Measurements from ENCODE around the gene RNF25. TPM values are rescaled to one million over a fixed set of nuclear protein-coding genes. Genes with fewer than 3 reads are reported as not detected.
A peak's percentile ranks its signal among the peaks of the same experiment; 100 is the strongest.

RNF25 gene
- total and polyA plus RNA-seq, 2 of the 4 experiments (the other 2 are of a cell fraction) = 56.5 to 78.1 TPM

DNA sequence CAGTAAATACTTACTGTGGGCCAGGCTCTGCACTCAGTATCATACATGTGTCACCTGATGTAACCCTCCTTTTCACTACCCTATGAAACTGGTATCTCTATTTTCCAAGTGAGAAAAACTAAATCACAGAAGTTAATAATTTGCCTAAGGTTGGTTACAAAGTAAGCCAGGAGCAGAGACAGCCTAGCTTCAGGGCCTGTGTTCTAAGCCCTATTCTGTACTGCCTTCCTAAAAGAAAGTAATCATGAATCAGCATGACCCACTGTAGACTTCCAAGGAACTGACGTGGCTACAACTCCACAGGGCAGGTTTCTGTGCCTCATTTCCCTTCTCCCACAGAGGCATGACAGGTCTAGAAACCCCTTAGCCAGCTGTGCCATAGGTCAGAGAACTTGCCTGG lies 26.7 kb downstream of the RNF25 start:
- peak overlapping the region; percentile 7 for H2BK5ac ChIP-seq (ENCODE audit: low read depth, low read length, poor library complexity, severe bottlenecking)
- DNase-seq (peak; percentile 62), ATAC-seq (ENCODE audit: low read depth) (no peak)
- no peak overlapping the region for H3K4me2 ChIP-seq (ENCODE audit: low read depth, low read length)
- no CpG with 5 or more reads among the region's 1 CpG for WGBS, 2 experiments (ENCODE audit: extremely low coverage in 2 of 2, insufficient read length in 1 of 2)
- no peak overlapping the region for H2BK120ac ChIP-seq (ENCODE audit: low read depth, low read length)
- no peak overlapping the region for H3K27ac ChIP-seq (ENCODE audit: insufficient read depth, low read length)
- no peak overlapping the region for H3K4me3 ChIP-seq (ENCODE audit: insufficient read depth, low read depth, low read length)
- H2BK20ac ChIP-seq (ENCODE audit: low read depth, low read length) = no peak overlapping the region
- no peak overlapping the region for H3K14ac ChIP-seq (replicated peaks; ENCODE audit: low read depth, low read length)
- peaks cover 8 to 16% of the 10 kb centered on the region in 2 experiments; a peak in 3 of 4 replicates for H3K79me1 ChIP-seq (ENCODE audit: low read depth in 1 of 2, low read length in 2 of 2)
- ChIA-PET POLR2A (ENCODE audit: unreplicated experiment) (no interaction called here), CTCF (no interaction called here)
- in situ Hi-C loops (cut with MboI; ENCODE audit: low sequenced_read_pairs) = no loop called here
- H3K9me3 ChIP-seq (ENCODE audit: control insufficient read depth, insufficient read depth, low read length) = no peaks in the 10 kb centered on the region
- H4K91ac ChIP-seq (ENCODE audit: insufficient read depth, low read depth, low read length) = no peak overlapping the region
- H3K18ac ChIP-seq (ENCODE audit: low read depth, low read length) = no peak overlapping the region
- no peaks in the 10 kb centered on the region for H3K27me3 ChIP-seq (ENCODE audit: control insufficient read depth, insufficient read depth, low read length)
- dilution Hi-C loops (cut with HindIII; ENCODE audit: low sequenced_read_pairs, unreplicated experiment) = no loop called here
- H2AK5ac ChIP-seq (ENCODE audit: low read depth, low read length) = no peak overlapping the region
- H3K9me1 ChIP-seq (ENCODE audit: insufficient read depth, low read length) = no peaks in the 10 kb centered on the region
- H4K8ac ChIP-seq (ENCODE audit: low read depth in 2 of 2, low read length in 2 of 2) = no peak overlapping the region
- H4K20me1 ChIP-seq (ENCODE audit: insufficient read depth, low read length) = peaks cover 3% of the 10 kb centered on the region
- no peaks in the 10 kb centered on the region for H3K4me1 ChIP-seq (ENCODE audit: control insufficient read depth, insufficient read depth, low read length)
- no peak overlapping the region for H2AFZ ChIP-seq (replicated peaks; ENCODE audit: low read length, poor library complexity)
- H3K23ac ChIP-seq (ENCODE audit: low read depth, low read length) = no peak overlapping the region
- peaks cover 72% of the 10 kb centered on the region for H3K36me3 ChIP-seq (ENCODE audit: control insufficient read depth, insufficient read depth, low read length)
- BruUV-seq (replicated peaks) = no TSS peak
- no peak overlapping the region for H3K56ac ChIP-seq (ENCODE audit: extremely low read depth, insufficient read depth, low read length)
- no peak overlapping the region for H3K9ac ChIP-seq (ENCODE audit: low read depth, low read length)
- H4K5ac ChIP-seq (ENCODE audit: low read depth, low read length) = no peak overlapping the region
- H2AK9ac ChIP-seq (replicated peaks; ENCODE audit: low read depth, low read length, poor library complexity) = no peak overlapping the region
- no peak overlapping the region for H3K4ac ChIP-seq (ENCODE audit: low read depth, low read length)
- TF ChIP-seq POLR2A (IDR thresholded peaks at IDR 0.05; ENCODE audit: low read depth, low read length) (no peak), RFX5 (IDR thresholded peaks at IDR 0.05; ENCODE audit: low read depth, low read length) (no peak), MAZ (IDR thresholded peaks at IDR 0.05; ENCODE audit: borderline replicate concordance, low read depth, low read length) (no peak), RAD21 (IDR thresholded peaks at IDR 0.05; ENCODE audit: low read length) (no peak), NFE2L2 (IDR thresholded peaks at IDR 0.05; ENCODE audit: low read depth, low read length) (peak; percentile 68; the same call in 1 of the 2 replicates), MAFK (IDR thresholded peaks at IDR 0.05; ENCODE audit: low read depth, low read length) (no peak), BHLHE40 (IDR thresholded peaks at IDR 0.05; ENCODE audit: low read depth, low read length) (no peak)
- TF ChIP-seq, protein P1, sequence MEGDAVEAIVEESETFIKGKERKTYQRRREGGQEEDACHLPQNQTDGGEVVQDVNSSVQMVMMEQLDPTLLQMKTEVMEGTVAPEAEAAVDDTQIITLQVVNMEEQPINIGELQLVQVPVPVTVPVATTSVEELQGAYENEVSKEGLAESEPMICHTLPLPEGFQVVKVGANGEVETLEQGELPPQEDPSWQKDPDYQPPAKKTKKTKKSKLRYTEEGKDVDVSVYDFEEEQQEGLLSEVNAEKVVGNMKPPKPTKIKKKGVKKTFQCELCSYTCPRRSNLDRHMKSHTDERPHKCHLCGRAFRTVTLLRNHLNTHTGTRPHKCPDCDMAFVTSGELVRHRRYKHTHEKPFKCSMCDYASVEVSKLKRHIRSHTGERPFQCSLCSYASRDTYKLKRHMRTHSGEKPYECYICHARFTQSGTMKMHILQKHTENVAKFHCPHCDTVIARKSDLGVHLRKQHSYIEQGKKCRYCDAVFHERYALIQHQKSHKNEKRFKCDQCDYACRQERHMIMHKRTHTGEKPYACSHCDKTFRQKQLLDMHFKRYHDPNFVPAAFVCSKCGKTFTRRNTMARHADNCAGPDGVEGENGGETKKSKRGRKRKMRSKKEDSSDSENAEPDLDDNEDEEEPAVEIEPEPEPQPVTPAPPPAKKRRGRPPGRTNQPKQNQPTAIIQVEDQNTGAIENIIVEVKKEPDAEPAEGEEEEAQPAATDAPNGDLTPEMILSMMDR (conservative IDR thresholded peaks at IDR 0.05; ENCODE audit: low read depth, low read length) = no peak
- no peak overlapping the region for H2BK15ac ChIP-seq (ENCODE audit: low read depth, low read length)
- intact Hi-C loops (cut with micrococcal nuclease) = loop anchor here (5.0 to 10.0 kb wide), 2 partner anchors 170 to 353 kb away; partner anchors contain the start of gene TMBIM1
